PFSK-1 (cell line): ENCODE data around the gene WNT2B.

Source experiments
- FOXP2 ChIP-seq: optimal IDR thresholded peaks from 2 replicates; pipeline ENCODE3; 2011; ENCODE audit warnings: borderline replicate concordance, control low read depth, inconsistent platforms; ENCODE audit not compliant: insufficient read depth; ENCODE audit errors: extremely low read length, extremely low read depth
- POLR2AphosphoS5 ChIP-seq: IDR thresholded peaks from 2 replicates; pipeline ENCODE4 v1.6.1; 2012; ENCODE audit warnings: low read depth, mild to moderate bottlenecking, control low read depth, low read length, moderate library complexity
- SIN3A ChIP-seq: IDR thresholded peaks from 2 replicates; pipeline ENCODE4 v1.6.1; 2012; ENCODE audit warnings: mild to moderate bottlenecking, low read length, moderate library complexity, borderline replicate concordance; ENCODE audit not compliant: insufficient read depth
- TAF1 ChIP-seq: IDR thresholded peaks from 2 replicates; pipeline ENCODE4 v1.6.1; 2012; ENCODE audit warnings: low read length, control low read depth, borderline replicate concordance; ENCODE audit not compliant: insufficient read depth
- TF ChIP-seq, protein P1 (sequence below), 2 experiments: IDR thresholded peaks; 2 replicates each; pipeline versions ENCODE4 v1.6.1 to v1.8.0; 2011 to 2012; ENCODE audit warnings: low read depth in 2 of 2, low read length in 2 of 2, control low read depth in 1 of 2, inconsistent platforms in 1 of 2, mild to moderate bottlenecking in 1 of 2, moderate library complexity in 1 of 2; ENCODE audit not compliant: insufficient read depth in 1 of 2

The WNT2B gene

DNA sequence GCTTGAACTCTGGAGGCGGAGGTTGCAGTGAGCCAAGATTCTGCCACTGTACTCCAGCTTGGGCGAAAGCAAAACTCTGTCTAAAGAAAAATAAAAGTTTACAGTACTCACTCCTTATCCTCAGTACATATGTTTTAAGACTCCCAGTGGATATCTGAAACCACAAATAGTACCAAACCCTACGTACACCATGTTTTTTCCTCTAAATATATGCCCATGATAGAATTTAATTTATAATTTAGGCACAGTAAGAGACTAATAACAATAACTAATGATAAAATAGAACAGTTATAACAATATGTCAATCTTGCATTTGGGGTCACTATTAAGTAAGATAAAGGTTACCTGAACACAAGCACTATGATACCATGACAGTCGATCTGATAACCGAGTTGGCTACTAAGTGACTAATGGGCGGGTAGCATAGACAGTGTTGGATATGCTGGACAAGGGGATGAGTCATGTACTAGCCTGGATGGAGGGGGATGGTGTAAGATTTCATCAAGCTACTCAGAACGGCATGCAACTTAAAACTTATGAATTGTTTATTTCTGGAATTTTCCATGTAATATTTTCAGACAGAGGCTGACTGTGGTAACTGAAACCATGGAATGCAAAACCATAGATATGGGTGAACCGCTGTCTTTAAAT, 66.5 kb downstream of the WNT2B start:
- no peak for TF ChIP-seq TAF1

- TF ChIP-seq, protein P1, sequence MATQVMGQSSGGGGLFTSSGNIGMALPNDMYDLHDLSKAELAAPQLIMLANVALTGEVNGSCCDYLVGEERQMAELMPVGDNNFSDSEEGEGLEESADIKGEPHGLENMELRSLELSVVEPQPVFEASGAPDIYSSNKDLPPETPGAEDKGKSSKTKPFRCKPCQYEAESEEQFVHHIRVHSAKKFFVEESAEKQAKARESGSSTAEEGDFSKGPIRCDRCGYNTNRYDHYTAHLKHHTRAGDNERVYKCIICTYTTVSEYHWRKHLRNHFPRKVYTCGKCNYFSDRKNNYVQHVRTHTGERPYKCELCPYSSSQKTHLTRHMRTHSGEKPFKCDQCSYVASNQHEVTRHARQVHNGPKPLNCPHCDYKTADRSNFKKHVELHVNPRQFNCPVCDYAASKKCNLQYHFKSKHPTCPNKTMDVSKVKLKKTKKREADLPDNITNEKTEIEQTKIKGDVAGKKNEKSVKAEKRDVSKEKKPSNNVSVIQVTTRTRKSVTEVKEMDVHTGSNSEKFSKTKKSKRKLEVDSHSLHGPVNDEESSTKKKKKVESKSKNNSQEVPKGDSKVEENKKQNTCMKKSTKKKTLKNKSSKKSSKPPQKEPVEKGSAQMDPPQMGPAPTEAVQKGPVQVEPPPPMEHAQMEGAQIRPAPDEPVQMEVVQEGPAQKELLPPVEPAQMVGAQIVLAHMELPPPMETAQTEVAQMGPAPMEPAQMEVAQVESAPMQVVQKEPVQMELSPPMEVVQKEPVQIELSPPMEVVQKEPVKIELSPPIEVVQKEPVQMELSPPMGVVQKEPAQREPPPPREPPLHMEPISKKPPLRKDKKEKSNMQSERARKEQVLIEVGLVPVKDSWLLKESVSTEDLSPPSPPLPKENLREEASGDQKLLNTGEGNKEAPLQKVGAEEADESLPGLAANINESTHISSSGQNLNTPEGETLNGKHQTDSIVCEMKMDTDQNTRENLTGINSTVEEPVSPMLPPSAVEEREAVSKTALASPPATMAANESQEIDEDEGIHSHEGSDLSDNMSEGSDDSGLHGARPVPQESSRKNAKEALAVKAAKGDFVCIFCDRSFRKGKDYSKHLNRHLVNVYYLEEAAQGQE (IDR thresholded peaks at IDR 0.05; ENCODE audit: insufficient read depth in 1 of 2, low read depth in 2 of 2, low read length in 2 of 2), result no peak
- TF ChIP-seq FOXP2 (no peak), POLR2AphosphoS5 (no peak), SIN3A (no peak), TAF1 (no peak)
Observed at GRCh38 chr1:112576240-112576639, 67.5 kb downstream of the WNT2B start.
